NCI-H1417 (cell line): ENCODE data around the gene PTPRS.

Experiments used
- DNase-seq, 3 experiments: peaks; one replicate each; lab custom pipeline; 2025; lab: John Stamatoyannopoulos, UW

PTPRS gene

GRCh38 chr19:5308451-5309437 lies 31.9 kb downstream of the PTPRS start:
- DNase-seq = peak in 2 of 3 experiments; percentile 26 to 68

GRCh38 chr19:5307655-5308054 lies 33.0 kb downstream of the PTPRS start:
- no peak for DNase-seq

GRCh38 chr19:5305163-5305562 lies 35.4 kb downstream of the PTPRS start:
- DNase-seq = no peak

GRCh38 chr19:5304486-5304885 lies 36.1 kb downstream of the PTPRS start:
- DNase-seq = no peak

GRCh38 chr19:5303208-5303607 lies 37.4 kb downstream of the PTPRS start:
- DNase-seq = no peak

- no peak for DNase-seq
Observed at GRCh38 chr19:5302396-5302795, 38.2 kb downstream of the PTPRS start.

- DNase-seq = no peak
Observed at GRCh38 chr19:5299137-5299536, 41.5 kb downstream of the PTPRS start.

GRCh38 chr19:5298471-5298901 lies 42.1 kb downstream of the PTPRS start:
- no peak for DNase-seq

- no peak for DNase-seq
Observed at GRCh38 chr19:5297272-5297669, 43.3 kb downstream of the PTPRS start.

- no peak for DNase-seq
Observed at GRCh38 chr19:5296457-5297271, 43.9 kb downstream of the PTPRS start.

- no peak for DNase-seq
Observed at GRCh38 chr19:5296021-5296420, 44.6 kb downstream of the PTPRS start.

GRCh38 chr19:5294403-5295160 lies 46.0 kb downstream of the PTPRS start:
- DNase-seq = no peak

- peak in 1 of 3 experiments; percentile 63 for DNase-seq
Observed at GRCh38 chr19:5293612-5294378, 46.8 kb downstream of the PTPRS start.

- DNase-seq = peak in 2 of 3 experiments; percentile 69 to 79
Observed at GRCh38 chr19:5292822-5293611, 47.6 kb downstream of the PTPRS start.

GRCh38 chr19:5292453-5292821 lies 48.2 kb downstream of the PTPRS start:
- no peak for DNase-seq

- DNase-seq = no peak
Observed at GRCh38 chr19:5291588-5292193, 48.9 kb downstream of the PTPRS start.
